GM18520 (cell line): ENCODE results near the gene PREX1.

Experiments
- ATAC-seq: cut with Tn5 transposase; IDR thresholded peaks from one replicate; pipeline ENCODE4 v1.9.1; 2021; ENCODE audit not compliant: unreplicated experiment

The PREX1 gene

GRCh38 chr20:48644286-48644828 is 183.4 kb downstream of the PREX1 start:
- no peak for ATAC-seq

GRCh38 chr20:48642105-48642880 is 185.5 kb downstream of the PREX1 start:
- no peak for ATAC-seq

DNA sequence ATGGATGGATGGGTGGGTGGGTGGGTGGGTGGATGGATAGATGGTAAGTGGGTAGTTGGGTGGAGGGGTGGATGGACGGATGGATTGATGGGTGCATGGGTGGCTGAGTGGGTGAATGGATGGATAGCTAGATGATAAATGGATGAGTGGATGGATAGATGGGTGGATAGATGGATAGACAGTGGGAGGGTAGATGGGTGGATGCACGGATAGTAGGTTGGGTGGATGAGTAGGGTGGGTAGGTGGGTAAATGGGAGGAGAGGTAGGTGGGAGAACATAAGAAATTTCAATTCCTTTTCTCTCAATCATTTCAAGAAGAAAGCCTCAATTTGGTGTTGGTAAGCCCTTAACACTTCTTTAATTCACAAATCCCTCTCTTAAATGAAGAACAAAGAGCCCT is 186.9 kb downstream of the PREX1 start:
- no peak for ATAC-seq

- no peak for ATAC-seq
These were observed 187.9 kb downstream of the PREX1 start for GRCh38 chr20:48639899-48640298.

GRCh38 chr20:48638546-48638945 is 189.3 kb downstream of the PREX1 start:
- no peak for ATAC-seq

- no peak for ATAC-seq
These were observed 190.3 kb downstream of the PREX1 start for GRCh38 chr20:48637461-48637860.

DNA sequence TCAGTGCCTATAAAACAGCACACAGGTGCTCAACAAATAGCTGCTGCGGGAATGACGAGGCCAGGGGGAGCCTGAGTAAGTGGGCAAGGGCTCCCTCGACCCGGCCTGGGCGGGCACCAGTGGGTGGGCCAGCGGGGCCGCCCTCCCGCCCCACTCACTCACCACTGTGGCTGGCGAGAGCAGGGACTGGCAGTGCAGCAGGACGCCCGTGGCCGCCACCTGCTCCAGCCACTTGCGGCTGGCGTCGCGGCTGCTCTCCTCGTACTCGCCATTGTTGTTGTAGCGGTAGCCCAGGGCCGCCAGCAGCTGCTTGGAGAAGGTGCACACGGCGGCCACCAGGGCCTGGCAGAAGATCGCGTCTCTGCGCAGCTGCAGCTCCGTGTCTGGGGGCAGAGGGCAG is 191.5 kb downstream of the PREX1 start:
- no peak for ATAC-seq

DNA sequence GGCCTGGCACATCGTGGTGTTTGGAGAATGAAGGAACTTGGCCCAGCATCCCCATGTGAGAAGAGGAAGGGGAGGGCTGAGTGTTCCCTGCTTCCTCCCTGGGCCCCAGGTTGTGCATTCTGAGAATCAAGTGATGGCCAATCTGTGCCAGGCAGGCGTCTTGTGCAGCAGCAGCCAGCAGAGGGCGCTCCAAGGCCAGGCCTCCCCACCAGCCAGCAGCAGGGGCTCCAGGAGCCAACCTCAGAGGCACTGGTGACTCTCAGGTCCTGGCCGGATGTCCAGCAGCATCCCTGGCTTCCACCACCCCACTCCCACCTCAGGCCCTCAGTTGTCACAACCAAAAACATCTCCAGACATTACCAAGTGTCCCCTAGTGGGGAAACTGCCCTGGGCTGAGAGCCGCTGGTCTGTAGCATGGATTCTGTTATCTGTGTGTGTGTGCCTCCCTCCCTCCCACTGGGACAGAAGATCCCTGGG is 192.0 kb downstream of the PREX1 start:
- no peak for ATAC-seq

GRCh38 chr20:48635361-48635760 is 192.4 kb downstream of the PREX1 start:
- no peak for ATAC-seq

- no peak for ATAC-seq
These were observed 193.2 kb downstream of the PREX1 start for GRCh38 chr20:48634641-48635040.

- ATAC-seq = no peak
These were observed 194.1 kb downstream of the PREX1 start for GRCh38 chr20:48633620-48634257.

DNA sequence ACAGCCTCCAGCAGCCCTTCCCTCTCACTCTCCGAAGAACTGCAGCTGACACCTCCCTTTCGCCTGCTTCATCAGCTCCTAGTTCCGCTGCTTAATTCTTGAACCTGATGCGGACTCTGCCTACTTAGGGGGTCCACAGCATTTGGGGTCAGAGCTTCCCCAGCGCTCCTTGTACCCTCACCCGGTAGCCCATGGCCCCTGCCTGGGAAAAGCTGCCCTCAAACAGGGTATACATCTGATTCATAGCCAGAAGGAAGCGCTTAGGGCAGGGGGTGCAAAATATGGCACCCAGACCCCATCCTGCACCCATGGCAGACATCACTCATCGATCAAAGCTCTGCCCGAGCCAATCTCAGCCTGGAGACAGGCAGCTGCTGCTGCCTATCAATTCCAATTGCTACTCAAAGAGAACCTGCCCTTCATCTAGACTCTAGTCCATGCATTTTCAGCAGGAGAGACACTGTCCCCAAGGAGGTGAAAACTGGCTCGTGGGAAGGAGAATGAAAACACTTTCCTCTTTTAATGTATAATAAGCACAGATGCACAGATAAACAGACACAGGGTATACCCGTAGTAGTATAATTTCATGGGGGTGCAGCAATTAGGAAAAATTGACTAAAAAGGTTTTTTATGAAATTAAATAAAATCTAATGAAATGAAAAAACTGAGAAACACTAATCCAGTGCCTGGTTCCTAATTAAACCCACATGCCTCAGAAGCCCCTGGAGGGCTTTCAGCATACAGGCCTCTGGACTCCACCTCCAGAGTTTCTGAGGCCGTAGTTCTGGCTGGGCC is 194.8 kb downstream of the PREX1 start:
- no peak for ATAC-seq

- ATAC-seq = no peak
These were observed 195.6 kb downstream of the PREX1 start for GRCh38 chr20:48632017-48632824.

- no peak for ATAC-seq
These were observed 196.4 kb downstream of the PREX1 start for GRCh38 chr20:48631114-48632016.

GRCh38 chr20:48630342-48631075 is 197.3 kb downstream of the PREX1 start:
- ATAC-seq = no peak

DNA sequence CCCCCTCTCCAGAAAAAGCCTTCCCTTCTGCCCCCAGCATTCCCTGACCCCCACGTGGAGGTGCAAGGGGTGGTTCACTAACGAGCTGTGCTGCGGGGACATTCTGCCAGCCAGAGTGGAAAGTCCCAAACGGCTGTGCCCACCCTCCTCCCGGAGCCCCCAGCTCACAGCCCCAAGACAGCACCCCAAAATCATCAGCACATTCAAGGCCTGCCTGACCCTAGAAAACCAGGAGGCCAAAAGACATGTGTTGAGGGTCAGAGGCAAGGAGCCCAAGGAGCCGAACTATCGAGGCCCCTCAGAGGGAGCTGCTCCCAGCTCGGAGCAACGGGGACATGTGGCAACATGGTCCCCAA is 197.9 kb downstream of the PREX1 start:
- no peak for ATAC-seq

DNA sequence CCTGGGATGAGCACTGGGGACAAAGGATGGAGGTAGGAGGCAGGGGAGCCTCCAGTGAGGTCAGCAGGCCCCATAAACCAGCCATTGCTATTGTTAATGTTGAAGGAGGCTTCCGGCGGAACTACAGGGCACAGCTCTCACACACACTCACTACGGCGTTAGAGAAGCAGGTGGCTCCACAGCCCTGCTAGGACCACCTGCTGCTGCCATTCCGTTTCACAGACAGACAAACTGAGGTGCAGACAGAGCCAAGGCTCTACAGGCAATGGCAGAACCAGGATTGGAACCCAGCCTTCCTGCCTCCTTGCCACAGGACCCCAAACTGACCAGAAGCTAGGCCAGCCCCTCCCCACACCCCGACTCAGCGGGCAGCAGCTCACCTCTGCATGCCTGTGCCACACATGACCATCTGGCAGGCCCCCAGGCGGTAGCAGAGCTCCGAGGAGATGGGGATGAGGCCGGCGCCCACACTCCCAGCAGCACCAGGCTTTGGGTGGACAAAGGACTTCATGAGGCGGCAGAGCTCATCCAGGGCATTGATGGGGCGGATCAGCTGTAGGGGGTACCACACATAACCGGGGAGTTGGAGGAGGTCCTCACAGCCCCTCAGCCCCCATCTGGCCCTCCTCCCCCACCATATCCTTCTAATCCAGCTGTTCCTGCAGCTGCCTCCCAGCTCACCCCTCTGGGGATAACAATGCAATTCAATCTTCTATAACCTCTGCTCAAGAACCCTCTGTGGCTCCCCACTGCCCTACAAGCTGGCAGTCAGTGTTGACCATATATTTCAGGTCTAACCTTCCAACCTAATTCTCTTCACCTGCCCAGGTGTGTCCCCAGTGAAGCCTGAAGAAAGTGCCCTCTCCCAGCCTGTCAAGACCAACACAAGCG is 198.5 kb downstream of the PREX1 start:
- ATAC-seq = no peak

DNA sequence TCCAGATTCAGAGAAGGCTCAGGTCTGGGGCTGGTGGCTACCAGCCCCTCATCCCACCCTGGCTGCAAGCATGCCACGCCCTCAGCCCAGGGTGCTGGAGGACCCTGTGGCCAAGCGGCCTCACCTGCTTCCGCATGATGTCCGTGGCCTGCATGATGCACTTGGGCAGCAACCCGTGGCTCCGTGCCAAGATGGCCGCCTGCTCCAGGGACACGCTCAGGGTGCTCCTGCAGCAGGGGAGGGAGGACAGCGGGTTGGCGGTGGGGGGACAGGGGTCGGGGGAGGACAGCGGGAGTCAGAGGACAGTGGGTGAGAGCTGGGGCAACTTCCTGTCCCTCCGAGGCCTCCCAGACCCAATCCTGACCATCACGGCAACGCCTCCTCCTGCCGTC is 200.1 kb downstream of the PREX1 start:
- no peak for ATAC-seq
